CD4-positive, CD25-positive, alpha-beta regulatory T cell (primary cell): ENCODE results near the gene ALG10B. TPM values are rescaled to one million over a fixed set of nuclear protein-coding genes. Genes with fewer than 3 reads are reported as not detected.
"Not testable (repeated sequence)": the region's sequence is repeated elsewhere in the genome, so short reads cannot be mapped to it uniquely, and the experiment has no call there.

Experiments
- ATAC-seq, 2 donors: fragments of 150-1000 bp; cut with Tn5 transposase; one replicate each; pipeline ENCODE4 v1.10.0; 2021; ENCODE audit warnings: low read depth in 2 of 2, moderate number of reproducible peaks in 2 of 2, moderate library complexity in 1 of 2
- DNase-seq, 3 donors: peaks; one replicate each; pipeline versions ENCODE4 v3.0.0 to v3.0.0-alpha.2; 2012 to 2022; ENCODE audit warnings: mixed read lengths in 1 of 3
- H3K27ac ChIP-seq: one replicate; pipeline ENCODE4 v1.7.0; 2013; ENCODE audit warnings: mild to moderate bottlenecking, low read length; ENCODE audit not compliant: insufficient read depth, poor library complexity, severe bottlenecking
- H3K27me3 ChIP-seq: one replicate; pipeline ENCODE4 v1.7.0; 2013; ENCODE audit warnings: low read length; ENCODE audit not compliant: control insufficient read depth, insufficient read depth
- H3K36me3 ChIP-seq: one replicate; pipeline ENCODE4 v1.7.0; 2013; ENCODE audit warnings: mild to moderate bottlenecking, low read length, moderate library complexity; ENCODE audit not compliant: control insufficient read depth, insufficient read depth
- H3K4me1 ChIP-seq: 2 replicates; pipeline ENCODE4 v1.7.0; 2013; ENCODE audit warnings: mild to moderate bottlenecking, low read length; ENCODE audit not compliant: insufficient read depth, control insufficient read depth, poor library complexity, severe bottlenecking
- H3K4me3 ChIP-seq: one replicate; pipeline ENCODE4 v1.7.0; 2013; ENCODE audit warnings: low read depth, mild to moderate bottlenecking, low read length, moderate library complexity
- H3K9me3 ChIP-seq, 2 experiments: 1 replicate in 1 of 2; 2 replicates in 1 of 2; pipeline ENCODE4 v1.7.0; 2013; ENCODE audit warnings: low read length in 2 of 2, mild to moderate bottlenecking in 1 of 2, moderate library complexity in 1 of 2; ENCODE audit not compliant: control insufficient read depth in 2 of 2
- H3K27ac Mint-ChIP-seq, 3 donors: one replicate each; pipeline ENCODE4 v1.8.0; 2020 to 2022; ENCODE audit warnings: mild to moderate bottlenecking in 3 of 3, mixed read lengths in 3 of 3, moderate library complexity in 2 of 3
- H3K27me3 Mint-ChIP-seq: one replicate; pipeline ENCODE4 v1.8.0; 2022; ENCODE audit warnings: mild to moderate bottlenecking, mixed read lengths
- H3K36me3 Mint-ChIP-seq: one replicate; pipeline ENCODE4 v1.8.0; 2020; ENCODE audit warnings: mixed read lengths
- H3K4me1 Mint-ChIP-seq, 4 donors: one replicate each; pipeline ENCODE4 v1.8.0; 2020 to 2022; ENCODE audit warnings: mixed read lengths in 4 of 4, mild to moderate bottlenecking in 1 of 4
- H3K4me3 Mint-ChIP-seq, 4 donors: one replicate each; pipeline ENCODE4 v1.8.0; 2020 to 2022; ENCODE audit warnings: mild to moderate bottlenecking in 4 of 4, mixed read lengths in 4 of 4, moderate library complexity in 3 of 4
- H3K9me3 Mint-ChIP-seq, 7 donors: one replicate each; pipeline ENCODE4 v1.8.0; 2020 to 2022; ENCODE audit warnings: mixed read lengths in 7 of 7, mild to moderate bottlenecking in 3 of 7, moderate library complexity in 2 of 7
- polyA plus RNA-seq, 4 donors: library from polyadenylated mRNA; unstranded; fragments of 300-500 nt; fragmentation: Illumina TruSeq; gene quantifications; one replicate each; pipeline ENCODE4 v1.2.3, GENCODE V29; 2021
- total RNA-seq: library from RNA; stranded (reverse); gene quantifications from one replicate; pipeline ENCODE4 v1.2.3, GENCODE V29; 2022

ALG10B gene
- total and polyA plus RNA-seq, 5 donors from 2014 or later = 0.95 to 5.3 (median 1.6) TPM

DNA sequence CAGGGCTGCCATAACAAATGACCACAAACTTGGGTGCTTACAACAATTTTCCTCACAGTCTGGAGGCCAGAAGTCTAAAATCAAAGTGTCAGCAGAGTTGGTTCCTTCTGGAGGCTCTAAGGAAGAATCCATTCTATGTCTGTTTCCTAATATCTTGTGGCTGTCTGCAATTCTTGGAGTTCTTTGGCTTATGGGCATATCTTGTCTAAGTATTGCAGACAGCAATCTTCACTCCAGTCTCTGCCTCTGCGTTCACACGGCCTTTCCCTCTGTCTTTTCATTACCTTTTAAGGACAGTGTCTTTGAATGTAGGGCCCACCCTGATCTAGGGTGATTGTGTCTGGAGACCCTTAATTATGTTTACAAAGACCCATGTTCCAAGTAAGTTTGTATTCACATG is 5.4 kb downstream of the ALG10B start:
- H3K27me3 ChIP-seq, ATAC-seq, DNase-seq, H3K4me1 ChIP-seq, H3K36me3 ChIP-seq, H3K4me3 ChIP-seq, H3K9me3 Mint-ChIP-seq, H3K9me3 ChIP-seq, H3K27ac ChIP-seq, H3K27me3 Mint-ChIP-seq: not testable (repeated sequence)
- peaks cover 3 to 30% (median 18%) of the 10 kb centered on the region in 4 donors for H3K4me1 Mint-ChIP-seq
- peaks cover 23% of the 10 kb centered on the region for H3K36me3 Mint-ChIP-seq
- peak overlapping the region in 1 of 3 donors; percentile 77 for H3K27ac Mint-ChIP-seq
- H3K4me3 Mint-ChIP-seq = peak overlapping the region in 1 of 4 donors; percentile 72

DNA sequence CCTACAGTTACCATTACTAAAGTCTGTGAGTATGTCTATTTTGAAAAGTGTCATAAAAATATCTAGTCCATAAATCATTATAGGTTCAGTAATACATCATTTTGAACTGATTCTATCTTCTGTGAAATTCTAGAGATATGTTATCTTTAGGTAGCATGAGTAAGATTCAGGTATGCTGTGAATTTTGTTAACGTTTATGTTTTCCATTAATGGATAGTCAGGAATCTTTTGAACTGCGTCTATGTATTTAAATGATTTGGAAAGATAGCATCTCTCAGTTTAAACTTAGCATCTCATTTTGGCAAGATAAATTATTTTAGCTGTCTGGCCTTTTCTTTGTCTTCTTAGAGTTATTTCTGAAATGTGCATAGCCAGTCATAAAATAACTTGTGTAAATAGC is 8.3 kb downstream of the ALG10B start:
- Mint-ChIP-seq H3K9me3 (no peaks in the 10 kb centered on the region), H3K27me3 (no peaks in the 10 kb centered on the region), H3K36me3 (peaks cover 19% of the 10 kb centered on the region), H3K27ac (no peak overlapping the region), H3K4me3 (no peak overlapping the region), H3K4me1 (peaks cover 3 to 5% (median 4%) of the 10 kb centered on the region in 4 donors)
- no peaks in the 10 kb centered on the region for H3K4me1 ChIP-seq
- ATAC-seq = no peak
- no peaks in the 10 kb centered on the region for H3K27me3 ChIP-seq
- DNase-seq = no peak
- no peaks in the 10 kb centered on the region for H3K9me3 ChIP-seq
- H3K36me3 ChIP-seq = no peaks in the 10 kb centered on the region
- no peak overlapping the region for H3K4me3 ChIP-seq
- H3K27ac ChIP-seq = no peak overlapping the region

DNA sequence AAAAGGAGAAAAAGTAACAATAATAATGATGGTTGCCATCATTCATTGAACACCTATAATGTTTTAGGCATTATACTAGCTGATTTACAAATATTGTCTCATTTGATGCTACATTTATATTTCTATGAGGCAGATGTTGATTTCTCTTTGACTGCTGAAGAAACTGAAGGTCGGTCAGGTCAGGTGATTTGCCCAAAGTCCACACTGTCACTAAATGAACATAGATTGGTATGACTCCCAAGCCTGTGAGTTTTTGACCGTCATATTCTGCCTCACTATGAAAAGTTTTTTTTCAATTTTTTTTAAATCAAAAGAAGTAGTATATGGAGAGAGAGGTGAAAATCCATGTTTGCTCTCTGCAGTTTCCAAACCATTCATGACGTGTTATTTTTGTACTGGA is 10.8 kb downstream of the ALG10B start:
- Mint-ChIP-seq H3K27ac (no peak overlapping the region), H3K36me3 (peaks cover 18% of the 10 kb centered on the region), H3K27me3 (no peaks in the 10 kb centered on the region), H3K4me1 (peaks cover 0 to 5% (median 4%) of the 10 kb centered on the region in 4 donors), H3K4me3 (no peak overlapping the region), H3K9me3 (no peaks in the 10 kb centered on the region)
- Histone ChIP-seq H3K4me1 (no peaks in the 10 kb centered on the region), H3K27me3 (no peaks in the 10 kb centered on the region), H3K9me3 (no peaks in the 10 kb centered on the region), H3K27ac (no peak overlapping the region), H3K36me3 (no peaks in the 10 kb centered on the region), H3K4me3 (no peak overlapping the region)
- DNase-seq (no peak), ATAC-seq (no peak)

DNA sequence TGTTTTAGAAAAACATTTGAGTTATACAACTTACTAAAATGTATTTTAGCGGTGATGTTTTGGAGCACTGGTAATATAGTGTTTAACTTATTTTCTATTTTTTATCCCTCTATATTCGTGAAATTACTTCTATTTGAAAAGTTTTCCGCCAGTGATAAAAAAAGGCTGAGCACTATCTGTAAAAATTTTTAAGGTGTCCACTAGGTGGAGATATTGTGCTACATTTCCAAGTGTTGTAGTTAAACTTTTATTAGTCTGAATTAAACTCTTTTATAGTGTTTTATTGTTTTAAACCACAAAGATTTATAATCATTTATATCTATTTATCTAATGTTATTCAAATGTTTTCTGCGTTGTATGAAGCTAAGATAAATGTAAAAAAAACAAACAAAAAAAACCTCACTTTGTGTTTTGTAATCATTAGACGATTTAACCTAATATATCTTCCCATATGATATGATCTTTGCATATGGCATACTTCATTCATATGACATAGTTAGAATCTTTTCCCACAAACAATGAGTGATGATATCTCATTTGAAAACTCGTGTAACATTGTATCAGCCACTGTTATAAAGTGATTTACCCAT is 11.8 kb downstream of the ALG10B start:
- DNase-seq (peak in 2 of 3 donors; percentile 48 to 49), ATAC-seq (no peak)
- H3K27me3 ChIP-seq = no peaks in the 10 kb centered on the region
- Mint-ChIP-seq H3K27ac (no peak overlapping the region), H3K36me3 (peaks cover 13% of the 10 kb centered on the region), H3K4me3 (no peak overlapping the region), H3K9me3 (no peaks in the 10 kb centered on the region), H3K27me3 (no peaks in the 10 kb centered on the region), H3K4me1 (peaks cover 0 to 5% (median 3%) of the 10 kb centered on the region in 4 donors)
- no peak overlapping the region for H3K27ac ChIP-seq
- no peaks in the 10 kb centered on the region for H3K9me3 ChIP-seq
- no peaks in the 10 kb centered on the region for H3K4me1 ChIP-seq
- no peak overlapping the region for H3K4me3 ChIP-seq
- H3K36me3 ChIP-seq = no peaks in the 10 kb centered on the region

DNA sequence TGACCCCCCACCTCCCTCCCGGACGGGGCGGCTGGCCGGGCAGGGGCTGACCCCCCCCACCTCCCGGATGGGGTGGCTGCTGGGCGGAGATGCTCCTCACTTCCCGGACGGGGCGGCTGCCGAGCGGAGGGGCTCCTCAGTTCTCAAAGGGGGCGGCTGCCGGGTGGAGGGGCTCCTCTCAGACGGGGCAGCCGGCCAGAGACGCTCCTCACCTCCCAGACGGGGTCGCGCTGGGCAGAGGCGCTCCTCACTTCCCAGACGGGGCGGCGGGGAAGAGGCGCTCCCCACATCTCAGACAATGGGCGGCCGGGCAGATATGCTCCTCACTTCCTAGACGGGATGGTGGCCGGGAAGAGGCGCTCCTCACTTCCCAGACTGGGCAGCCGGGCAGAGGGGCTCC is 13.8 kb downstream of the ALG10B start:
- not testable (repeated sequence) for H3K4me3 Mint-ChIP-seq, H3K9me3 ChIP-seq, H3K27me3 ChIP-seq, H3K4me1 Mint-ChIP-seq, H3K4me3 ChIP-seq, ATAC-seq, H3K36me3 ChIP-seq, H3K36me3 Mint-ChIP-seq, H3K27me3 Mint-ChIP-seq, H3K27ac Mint-ChIP-seq, H3K9me3 Mint-ChIP-seq, DNase-seq, H3K4me1 ChIP-seq, H3K27ac ChIP-seq

DNA sequence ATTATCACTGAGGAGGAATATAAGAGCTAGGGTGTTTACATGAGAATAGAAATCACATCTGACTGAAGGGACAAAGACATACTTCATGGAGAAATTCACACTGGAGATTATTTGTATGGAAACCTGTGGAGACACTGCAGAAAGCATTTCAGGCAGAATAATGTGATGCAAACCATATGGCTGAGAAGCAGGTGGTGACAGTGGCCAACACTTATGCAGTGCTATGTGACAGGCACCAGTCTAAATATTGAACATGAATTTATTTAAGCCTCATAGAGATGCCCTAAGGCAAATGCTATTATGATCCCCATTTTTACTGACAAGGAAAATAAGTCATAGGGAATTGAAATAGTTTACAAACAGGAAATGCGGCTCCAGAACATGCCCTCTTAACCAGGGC is 16.2 kb downstream of the ALG10B start:
- no peak overlapping the region for H3K4me3 Mint-ChIP-seq
- no peak for DNase-seq

DNA sequence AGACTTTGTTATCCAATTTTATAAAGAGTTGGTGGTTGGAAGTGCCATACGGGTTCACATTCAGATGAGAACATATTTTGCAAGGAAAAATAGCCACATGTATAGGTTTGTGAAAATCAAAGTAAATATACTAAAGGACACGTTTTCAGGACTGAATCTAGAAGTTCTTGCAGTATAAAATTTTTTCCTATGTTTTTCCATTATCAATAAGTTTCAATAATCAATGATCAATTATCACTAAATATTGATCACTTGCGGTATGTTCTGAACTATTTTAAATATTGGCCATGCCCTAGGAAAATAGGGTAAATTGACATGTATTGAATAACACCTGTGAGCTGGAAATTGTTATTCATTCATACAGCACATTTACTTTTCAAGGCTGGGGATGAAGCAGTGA is 25.9 kb downstream of the ALG10B start:
- Mint-ChIP-seq H3K27ac (no peak overlapping the region), H3K27me3 (no peaks in the 10 kb centered on the region), H3K4me3 (no peak overlapping the region), H3K4me1 (no peaks in the 10 kb centered on the region), H3K9me3 (peaks cover 0 to 5% (median 2%) of the 10 kb centered on the region in 7 donors), H3K36me3 (no peaks in the 10 kb centered on the region)
- Histone ChIP-seq H3K9me3 (no peaks in the 10 kb centered on the region), H3K4me1 (no peaks in the 10 kb centered on the region), H3K4me3 (no peak overlapping the region), H3K36me3 (no peaks in the 10 kb centered on the region), H3K27ac (no peak overlapping the region), H3K27me3 (no peaks in the 10 kb centered on the region)
- ATAC-seq (no peak), DNase-seq (no peak)

More for the DNA sequence above, 16.2 kb downstream of the ALG10B start:
- H3K36me3 Mint-ChIP-seq = peaks cover 5% of the 10 kb centered on the region
- Histone ChIP-seq H3K36me3 (no peaks in the 10 kb centered on the region), H3K27ac (no peak overlapping the region), H3K9me3 (no peaks in the 10 kb centered on the region), H3K4me3 (no peak overlapping the region), H3K4me1 (no peaks in the 10 kb centered on the region), H3K27me3 (no peaks in the 10 kb centered on the region)
- no peaks in the 10 kb centered on the region for H3K9me3 Mint-ChIP-seq
- H3K27ac Mint-ChIP-seq = no peak overlapping the region
- ATAC-seq = peak in 1 of 2 donors; percentile 20
- H3K4me1 Mint-ChIP-seq = peaks cover 0 to 5% (median 3%) of the 10 kb centered on the region in 4 donors
- no peaks in the 10 kb centered on the region for H3K27me3 Mint-ChIP-seq

DNA sequence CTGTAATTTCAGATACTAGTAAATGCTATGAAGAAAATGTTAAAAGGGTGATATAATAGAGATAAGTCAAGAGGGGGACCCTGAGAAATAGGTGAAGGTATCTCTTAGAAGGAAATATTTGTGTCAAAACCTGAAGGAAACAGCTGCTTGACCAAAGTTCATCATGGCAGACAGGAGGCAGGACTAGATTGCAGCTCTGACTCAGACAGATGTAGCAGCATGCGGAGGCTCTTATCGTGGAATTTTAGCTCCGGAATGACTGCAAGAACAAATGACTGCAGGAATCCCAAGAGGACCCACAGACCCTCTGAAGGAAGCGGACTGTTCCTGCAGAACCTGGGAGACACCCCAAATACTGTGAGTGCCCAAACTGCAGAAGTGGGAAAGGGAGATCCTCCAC is 26.7 kb downstream of the ALG10B start:
- H3K36me3 Mint-ChIP-seq, H3K9me3 Mint-ChIP-seq, H3K9me3 ChIP-seq, H3K4me1 ChIP-seq, H3K4me3 ChIP-seq, H3K36me3 ChIP-seq, H3K4me1 Mint-ChIP-seq, DNase-seq, H3K27me3 ChIP-seq, H3K4me3 Mint-ChIP-seq, H3K27me3 Mint-ChIP-seq, H3K27ac ChIP-seq, ATAC-seq, H3K27ac Mint-ChIP-seq: not testable (repeated sequence)
